H1 (cell line): Measurements from ENCODE around the gene SPSB3. TPM values are rescaled to one million over a fixed set of nuclear protein-coding genes. Genes with fewer than 3 reads are reported as not detected.

Experiments
- CTCF ChIA-PET: fragments of 300-600 bp; sonication (Branson Sonifier 250); formaldehyde crosslinking; loops from one replicate; lab custom pipeline; 2021; ENCODE audit not compliant: partially characterized antibody; lab: Charles Lee
- POLR2A ChIA-PET: fragments of 300-600 bp; sonication (Branson Sonifier 250); formaldehyde crosslinking; loops from one replicate; lab custom pipeline; 2021; ENCODE audit warnings: inconsistent platforms; ENCODE audit not compliant: partially characterized antibody; lab: Charles Lee
- DNase-seq, 2 experiments: peaks; one replicate each; pipeline versions ENCODE4 v3.0.0 to v3.0.0-alpha.2; 2010 to 2022; ENCODE audit warnings: low spot score in 2 of 2, low read depth in 1 of 2, mixed read lengths in 1 of 2
- FAIRE-seq: peaks from 2 replicates; lab custom pipeline; 2011; peaks lifted over from hg19 to GRCh38; lab: Jason Lieb, UNC
- H2AFZ ChIP-seq: 2 replicates; pipeline ENCODE4 v1.8.1; 2012; ENCODE audit warnings: low read length, inconsistent platforms
- H2AK5ac ChIP-seq: 2 replicates; pipeline ENCODE4 v1.6.1; 2013; ENCODE audit warnings: low read depth, low read length
- H2BK120ac ChIP-seq: replicated peaks from 2 replicates; pipeline ENCODE3; 2013; ENCODE audit warnings: low read depth, low read length, inconsistent platforms
- H2BK12ac ChIP-seq: 2 replicates; pipeline ENCODE4 v1.6.1; 2013; ENCODE audit warnings: low read depth, low read length
- H2BK15ac ChIP-seq: 2 replicates; pipeline ENCODE4 v1.6.1; 2013; ENCODE audit warnings: low read length
- H2BK20ac ChIP-seq: 2 replicates; pipeline ENCODE4 v1.6.1; 2013; ENCODE audit warnings: low read length
- H2BK5ac ChIP-seq: 2 replicates; pipeline ENCODE4 v1.6.1; 2013; ENCODE audit warnings: low read depth, low read length
- H3K14ac ChIP-seq: 2 replicates; pipeline ENCODE4 v1.6.1; 2013; ENCODE audit warnings: inconsistent platforms; ENCODE audit not compliant: insufficient read length
- H3K18ac ChIP-seq: 2 replicates; pipeline ENCODE4 v1.6.1; 2013; ENCODE audit warnings: low read length; ENCODE audit errors: extremely low read depth
- H3K23ac ChIP-seq: 2 replicates; pipeline ENCODE4 v1.6.1; 2013; ENCODE audit warnings: inconsistent platforms; ENCODE audit not compliant: insufficient read length
- H3K23me2 ChIP-seq: 2 replicates; pipeline ENCODE4 v1.6.1; 2013; ENCODE audit warnings: low read depth, low read length
- H3K27ac ChIP-seq: 2 replicates; pipeline ENCODE4 v1.6.1; 2011; ENCODE audit warnings: low read depth, low read length, inconsistent platforms
- H3K27me3 ChIP-seq, 4 experiments: replicated peaks in 1 of 4; 1 replicate in 1 of 4; 2 replicates in 3 of 4; pipeline versions ENCODE4 v1.6.1 to v1.8.1; 2011 to 2013; ENCODE audit warnings: low read length in 3 of 4, mild to moderate bottlenecking in 3 of 4, inconsistent platforms in 2 of 4, mixed read lengths in 2 of 4, moderate library complexity in 1 of 4; ENCODE audit not compliant: control insufficient read depth in 3 of 4, insufficient read depth in 3 of 4; ENCODE audit errors: extremely low read depth in 1 of 4
- H3K36me3 ChIP-seq, 4 experiments: 2 replicates each; pipeline versions ENCODE4 v1.6.1 to v1.8.1; 2011 to 2013; ENCODE audit warnings: mild to moderate bottlenecking in 4 of 4, low read length in 3 of 4, moderate library complexity in 2 of 4, control low read depth in 1 of 4, inconsistent platforms in 1 of 4; ENCODE audit not compliant: insufficient read depth in 4 of 4, control insufficient read depth in 2 of 4
- H3K4ac ChIP-seq: replicated peaks from 2 replicates; pipeline ENCODE3; 2013; ENCODE audit warnings: low read length, low read depth, mixed read lengths, inconsistent platforms; ENCODE audit not compliant: insufficient read length
- H3K4me1 ChIP-seq, 4 experiments: replicated peaks in 1 of 4; 1 replicate in 1 of 4; 2 replicates in 3 of 4; pipeline versions ENCODE4 v1.6.1 to v1.8.1; 2011 to 2013; ENCODE audit warnings: low read length in 3 of 4, inconsistent platforms in 2 of 4, mixed read lengths in 1 of 4; ENCODE audit not compliant: insufficient read depth in 4 of 4, control insufficient read depth in 3 of 4
- H3K4me2 ChIP-seq, 2 experiments: 2 replicates each; pipeline versions ENCODE4 v1.6.1 to v1.8.1; 2011 to 2013; ENCODE audit warnings: low read depth in 2 of 2, low read length in 2 of 2, control low read depth in 1 of 2, inconsistent platforms in 1 of 2, mild to moderate bottlenecking in 1 of 2; ENCODE audit not compliant: insufficient read depth in 1 of 2
- H3K4me3 ChIP-seq, 4 experiments: fragments of 200-600, 300-600 bp in 1 of 4; sonication (generic), shearing (Covaris generic), sonication (Bioruptor Twin) in 1 of 4; 2 replicates each; pipeline versions ENCODE4 v1.5.1 to v1.8.1; 2011 to 2016; ENCODE audit warnings: low read length in 4 of 4, low read depth in 3 of 4, control low read depth in 2 of 4, inconsistent platforms in 2 of 4, mild to moderate bottlenecking in 2 of 4, mixed read lengths in 1 of 4, moderate library complexity in 1 of 4; ENCODE audit not compliant: insufficient read depth in 2 of 4; ENCODE audit errors: extremely low read depth in 1 of 4
- H3K56ac ChIP-seq: replicated peaks from 2 replicates; pipeline ENCODE3; 2013; ENCODE audit warnings: low read depth, mild to moderate bottlenecking, mixed read lengths, low read length, inconsistent platforms; ENCODE audit not compliant: insufficient read length
- H3K79me1 ChIP-seq: 2 replicates; pipeline ENCODE4 v1.6.1; 2013; ENCODE audit warnings: low read depth, low read length, control low read depth
- H3K79me2 ChIP-seq, 2 experiments: 2 replicates each; pipeline versions ENCODE4 v1.6.1 to v1.8.1; 2012 to 2013; ENCODE audit warnings: low read length in 2 of 2, mild to moderate bottlenecking in 2 of 2, inconsistent platforms in 1 of 2; ENCODE audit not compliant: insufficient read depth in 2 of 2, control insufficient read depth in 1 of 2
- H3K9ac ChIP-seq, 4 experiments: replicated peaks in 1 of 4; 1 replicate in 1 of 4; 2 replicates in 3 of 4; pipeline versions ENCODE4 v1.6.1 to v1.8.1; 2011 to 2013; ENCODE audit warnings: low read depth in 3 of 4, low read length in 3 of 4, control low read depth in 2 of 4, mild to moderate bottlenecking in 2 of 4, moderate library complexity in 2 of 4, inconsistent platforms in 1 of 4; ENCODE audit errors: extremely low read depth in 1 of 4
- H3K9me3 ChIP-seq, 2 experiments: 2 replicates each; pipeline versions ENCODE4 v1.6.1 to v1.8.1; 2012 to 2013; ENCODE audit warnings: mild to moderate bottlenecking in 2 of 2, moderate library complexity in 2 of 2, control low read depth in 1 of 2, inconsistent platforms in 1 of 2, low read depth in 1 of 2, low read length in 1 of 2, mixed read lengths in 1 of 2; ENCODE audit not compliant: insufficient read depth in 2 of 2
- H4K20me1 ChIP-seq, 2 experiments: replicated peaks in 1 of 2; 2 replicates each; pipeline versions ENCODE3 to v1.8.1; 2011 to 2013; ENCODE audit warnings: inconsistent platforms in 2 of 2, low read length in 2 of 2, mild to moderate bottlenecking in 1 of 2; ENCODE audit not compliant: insufficient read depth in 2 of 2, control insufficient read depth in 1 of 2
- H4K5ac ChIP-seq: 2 replicates; pipeline ENCODE4 v1.6.1; 2013; ENCODE audit warnings: low read length, low read depth, mixed read lengths, inconsistent platforms; ENCODE audit not compliant: insufficient read length
- H4K8ac ChIP-seq: 2 replicates; pipeline ENCODE4 v1.8.0; 2013; ENCODE audit warnings: mild to moderate bottlenecking, moderate library complexity, low read length, inconsistent platforms; ENCODE audit not compliant: insufficient read depth; ENCODE audit errors: extremely low read depth
- H4K91ac ChIP-seq: replicated peaks from 2 replicates; pipeline ENCODE3; 2013; ENCODE audit warnings: low read length, mixed read lengths, inconsistent platforms; ENCODE audit not compliant: insufficient read length
- BACH1 ChIP-seq: IDR thresholded peaks from 2 replicates; pipeline ENCODE4 v1.6.1; 2012; ENCODE audit warnings: low read length, improper control_type of control experiment
- EGR1 ChIP-seq: IDR thresholded peaks from 2 replicates; pipeline ENCODE4 v1.6.1; 2011; ENCODE audit warnings: low read depth, low read length, borderline replicate concordance
- FOSL1 ChIP-seq: IDR thresholded peaks from 2 replicates; pipeline ENCODE4 v1.6.1; 2011; ENCODE audit warnings: mild to moderate bottlenecking, low read depth, low read length, moderate library complexity; ENCODE audit not compliant: insufficient read depth
- KDM4A ChIP-seq: IDR thresholded peaks from one replicate; pipeline ENCODE4 v1.7.1; 2012; ENCODE audit warnings: low read depth, mild to moderate bottlenecking, moderate library complexity, low read length, inconsistent platforms; ENCODE audit not compliant: severe bottlenecking
- POLR2AphosphoS5 ChIP-seq: IDR thresholded peaks from 2 replicates; pipeline ENCODE4 v1.6.1; 2011; ENCODE audit warnings: low read depth, low read length
- RNF2 ChIP-seq: fragments of 200-900, 300-1000 bp; sonication (generic); IDR thresholded peaks from 2 replicates; pipeline ENCODE4 v1.7.1; 2016; ENCODE audit warnings: borderline replicate concordance, low read depth, mild to moderate bottlenecking, antibody characterized with exemption, low read length; ENCODE audit not compliant: poor library complexity, severe bottlenecking; ENCODE audit errors: missing control alignments
- SP4 ChIP-seq: IDR thresholded peaks from 2 replicates; pipeline ENCODE4 v1.6.1; 2012; ENCODE audit warnings: low read length, inconsistent platforms
- SUZ12 ChIP-seq: fragments of 200-600 bp; sonication (generic); IDR thresholded peaks from 2 replicates; pipeline ENCODE4 v1.6.1; 2012; ENCODE audit warnings: mild to moderate bottlenecking, inconsistent platforms, low read length, moderate library complexity, mixed read lengths
- TCF12 ChIP-seq: IDR thresholded peaks from 2 replicates; pipeline ENCODE4 v1.6.1; 2011; ENCODE audit warnings: low read depth, mild to moderate bottlenecking, low read length
- TEAD4 ChIP-seq: IDR thresholded peaks from 2 replicates; pipeline ENCODE4 v1.6.1; 2012; ENCODE audit warnings: low read depth, low read length, inconsistent platforms, mixed read lengths
- ZNF274 ChIP-seq: IDR thresholded peaks from 2 replicates; pipeline ENCODE4 v1.7.0; 2012; ENCODE audit warnings: low read length, borderline replicate concordance; ENCODE audit errors: extremely low read depth
- WGBS, 2 experiments: shearing (Covaris generic) in 1 of 2; methylation state at CpG; one replicate each; pipeline versions ENCODE4 v1.1.6 to v1.1.7; 2013 to 2015; ENCODE audit warnings: low lambda C conversion rate in 2 of 2, mixed read lengths in 2 of 2, inconsistent platforms in 1 of 2, low coverage in 1 of 2, missing lambda C conversion rate in 1 of 2; ENCODE audit not compliant: insufficient replicate concordance in 2 of 2, insufficient coverage in 1 of 2, insufficient read length in 1 of 2; ENCODE audit errors: extremely low coverage in 1 of 2, missing lambda C conversion rate in 1 of 2; 5-methylcytosine and 5-hydroxymethylcytosine counted together
- polyA plus RNA-seq, 7 experiments: library from polyadenylated mRNA; depleted of rRNA in 3 of 7; stranded (reverse) in 5 of 7; unstranded in 2 of 7; fragments of >200 nt in 5 of 7; fragments of 200-250 nt in 2 of 7; gene quantifications; 1 replicate in 5 of 7; 2 replicates in 1 of 7; 4 replicates in 1 of 7; pipeline versions ENCODE4 v1.2.1 to v1.2.3, GENCODE V29; 2011 to 2013; ENCODE audit warnings: missing spikeins in 2 of 7, mixed read lengths in 2 of 7
- total RNA-seq: library from RNA; stranded (reverse); fragmentation: NEBNext Ultra II Directional; extraction: Animal tissue kit (Norgen Biotek cat#: 25700); gene quantifications from 2 replicates; pipeline ENCODE4 v1.2.1, GENCODE V29; 2021
- TF ChIP-seq, protein P1 (sequence below): IDR thresholded peaks from 2 replicates; pipeline ENCODE4 v1.6.1; 2011; ENCODE audit warnings: low read depth, mild to moderate bottlenecking, low read length; ENCODE audit not compliant: insufficient read depth

Gene SPSB3
- total and polyA plus RNA-seq, 2 of the 8 experiments (the other 6 are each of a cell fraction or from before 2014, with no cell fraction given) = 22.5 to 37.8 TPM

DNA sequence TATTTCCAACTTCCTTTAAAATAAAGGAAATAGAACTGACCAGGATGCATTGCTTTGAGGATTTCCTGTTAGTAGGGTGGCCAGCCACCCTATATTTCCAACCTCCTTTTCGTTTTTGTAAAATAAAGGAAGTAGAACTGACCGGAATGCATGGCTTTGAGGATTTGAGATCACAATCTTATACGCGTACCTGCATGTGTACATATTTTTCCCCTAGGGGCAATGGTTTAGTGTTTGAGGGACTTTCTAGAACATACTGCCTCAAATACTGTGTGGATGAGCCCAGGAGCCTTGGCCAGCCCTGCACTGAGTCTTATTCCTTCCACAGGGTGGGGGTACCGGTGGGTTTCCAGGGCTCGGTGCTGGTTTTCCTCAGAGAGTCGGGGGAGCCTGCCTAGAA, 50.8 kb downstream of the SPSB3 start:
- Histone ChIP-seq H3K14ac (no peak overlapping the region), H3K23me2 (no peaks in the 10 kb centered on the region), H3K9ac (no peak overlapping the region), H3K56ac (no peak overlapping the region), H2AK5ac (no peak overlapping the region), H4K5ac (no peak overlapping the region), H4K8ac (no peak overlapping the region), H3K4me1 (0 out of 7 replicates have a peak, but pooled peaks cover 0 to 2% (median 0%) of the 10 kb centered on the region in 4 experiments), H3K4me2 (no peak overlapping the region), H2AFZ (no peak overlapping the region), H3K27me3 (no peaks in the 10 kb centered on the region), H3K18ac (no peak overlapping the region), H2BK12ac (no peak overlapping the region), H3K27ac (no peak overlapping the region), H3K79me1 (peaks cover 5% of the 10 kb centered on the region), H3K23ac (no peak overlapping the region), H3K4me3 (no peak overlapping the region), H2BK15ac (no peak overlapping the region), H3K9me3 (peaks cover 20 to 23% of the 10 kb centered on the region in 2 experiments), H2BK5ac (no peak overlapping the region)
- no peak for DNase-seq
- CTCF ChIA-PET = interaction anchor here (1.1 kb wide), 1 partner anchor 31 kb away, joined by 3 read pairs; no protein-coding TSS in a partner anchor
- 74% methylated on average over 6 of the region's 7 CpGs; no CpG with 5 or more reads in 1 of the 2 experiments for WGBS, 2 experiments
- TF ChIP-seq POLR2AphosphoS5 (no peak), ZNF274 (no peak), EGR1 (no peak), SUZ12 (no peak), KDM4A (no peak), BACH1 (no peak), SP4 (no peak), FOSL1 (no peak), TCF12 (no peak), RNF2 (no peak), TEAD4 (no peak)
- TF ChIP-seq, protein P1, sequence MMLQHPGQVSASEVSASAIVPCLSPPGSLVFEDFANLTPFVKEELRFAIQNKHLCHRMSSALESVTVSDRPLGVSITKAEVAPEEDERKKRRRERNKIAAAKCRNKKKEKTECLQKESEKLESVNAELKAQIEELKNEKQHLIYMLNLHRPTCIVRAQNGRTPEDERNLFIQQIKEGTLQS = no peak
- TF ChIP-seq, all 59 proteins: peak for 0
- H2BK120ac ChIP-seq = no peak overlapping the region
- POLR2A ChIA-PET = interaction anchor here (1.0 to 1.1 kb wide), 2 partner anchors 12 to 26 kb away, joined by 3 to 4 read pairs; partner anchors contain the start of gene MAPK8IP3
- H3K36me3 ChIP-seq = peaks cover 0 to 21% (median 4%) of the 10 kb centered on the region in 4 experiments; a peak in 5 of 8 replicates
- H2BK20ac ChIP-seq = no peak overlapping the region
- no peak overlapping the region for H4K91ac ChIP-seq
- no peak for FAIRE-seq
- peaks cover 0 to 7% of the 10 kb centered on the region in 2 experiments for H4K20me1 ChIP-seq
- H3K4ac ChIP-seq = no peak overlapping the region
- no peaks in the 10 kb centered on the region for H3K79me2 ChIP-seq
